Measurements from ENCODE around the gene LTN1.

GRCh38 chr21:28884481-28884880, 108.2 kb downstream of the LTN1 start:
- no peak for TF ChIP-seq CTCF (IDR thresholded peaks at IDR 0.05)
- TF ChIP-seq EZH2 (IDR thresholded peaks at IDR 0.05; ENCODE audit: borderline replicate concordance, insufficient read depth, low read depth, low read length, poor library complexity, severe bottlenecking): no peak
